HEK293 (cell line): ENCODE data around the gene TRAPPC6A.
A peak's percentile ranks its signal among the peaks of the same experiment; 100 is the strongest.

ENCODE experiments used
- CTCF ChIA-PET: fragments of 350-600 bp; formaldehyde crosslinking; extraction: SDS; loops from one replicate; lab custom pipeline; 2021; ENCODE audit warnings: antibody characterized with exemption; lab: Yijun Ruan, JAX
- POLR2A ChIA-PET: fragments of 300-600 bp; formaldehyde crosslinking; extraction: SDS; loops from one replicate; lab custom pipeline; 2020; ENCODE audit warnings: antibody characterized with exemption, inconsistent platforms; lab: Yijun Ruan, JAX
- H3K27ac ChIP-seq: fragments of 200-500 bp; sonication (Bioruptor generic); 2 replicates; pipeline ENCODE4 v1.5.1; 2014; ENCODE audit warnings: low read depth, low read length, control low read depth, inconsistent platforms; ENCODE audit errors: extremely low read depth
- H3K36me3 ChIP-seq, 2 experiments: fragments of 200-500 bp in 1 of 2; sonication (Bioruptor generic) in 1 of 2; 1 replicate in 1 of 2; 2 replicates in 1 of 2; pipeline ENCODE4 v1.5.1; 2014 to 2017; ENCODE audit warnings: inconsistent platforms in 2 of 2, low read length in 2 of 2; ENCODE audit not compliant: control insufficient read depth in 2 of 2, insufficient read depth in 1 of 2
- H3K4me1 ChIP-seq: fragments of 200-500 bp; sonication (Bioruptor generic); 2 replicates; pipeline ENCODE4 v1.5.1; 2014; ENCODE audit warnings: mild to moderate bottlenecking, low read length, inconsistent platforms; ENCODE audit not compliant: control insufficient read depth, insufficient read depth
- H3K4me3 ChIP-seq: 2 replicates; pipeline ENCODE4 v1.5.1; 2011; ENCODE audit warnings: low read depth, mild to moderate bottlenecking, control low read depth, low read length, moderate library complexity
- H3K9me3 ChIP-seq: fragments of 200-500 bp; sonication (Bioruptor generic); 2 replicates; pipeline ENCODE4 v1.5.1; 2014; ENCODE audit warnings: low read depth, low read length, inconsistent platforms; ENCODE audit not compliant: control insufficient read depth, insufficient read depth
- GLI4 ChIP-seq: fragments of 450-650 bp; formaldehyde crosslinking; IDR thresholded peaks from 2 replicates; pipeline ENCODE4 v1.5.1; 2016; ENCODE audit warnings: missing biosample characterization, missing genetic modification characterization
- KLF8 ChIP-seq: fragments of 450-650 bp; formaldehyde crosslinking; IDR thresholded peaks from 2 replicates; pipeline ENCODE4 v1.5.1; 2016; ENCODE audit warnings: missing biosample characterization, missing genetic modification characterization
- ZBTB8A ChIP-seq: fragments of 450-650 bp; formaldehyde crosslinking; IDR thresholded peaks from 2 replicates; pipeline ENCODE4 v1.5.1; 2016; ENCODE audit warnings: missing biosample characterization, missing genetic modification characterization
- ZFHX2 ChIP-seq: fragments of 450-650 bp; formaldehyde crosslinking; conservative IDR thresholded peaks from 2 replicates; pipeline ENCODE4 v1.5.1; 2016; ENCODE audit warnings: missing biosample characterization, missing genetic modification characterization
- ZFP69B ChIP-seq: fragments of 450-650 bp; formaldehyde crosslinking; IDR thresholded peaks from 2 replicates; pipeline ENCODE4 v1.5.1; 2016; ENCODE audit warnings: missing biosample characterization, missing genetic modification characterization
- ZNF133 ChIP-seq: fragments of 450-650 bp; formaldehyde crosslinking; IDR thresholded peaks from 2 replicates; pipeline ENCODE4 v1.5.1; 2016; ENCODE audit warnings: missing biosample characterization, missing genetic modification characterization
- ZNF302 ChIP-seq: fragments of 450-650 bp; formaldehyde crosslinking; IDR thresholded peaks from 2 replicates; pipeline ENCODE4 v1.5.1; 2016; ENCODE audit warnings: missing biosample characterization, missing genetic modification characterization, low read depth
- ZNF513 ChIP-seq: fragments of 450-650 bp; IDR thresholded peaks from 2 replicates; pipeline ENCODE4 v1.5.1; 2018; ENCODE audit warnings: missing biosample characterization, missing genetic modification characterization
- ZNF639 ChIP-seq: fragments of 450-650 bp; formaldehyde crosslinking; IDR thresholded peaks from 2 replicates; pipeline ENCODE4 v1.5.1; 2016; ENCODE audit warnings: missing biosample characterization, missing genetic modification characterization
- ZNF692 ChIP-seq: fragments of 450-650 bp; formaldehyde crosslinking; IDR thresholded peaks from 2 replicates; pipeline ENCODE4 v1.5.1; 2016; ENCODE audit warnings: missing biosample characterization, missing genetic modification characterization

The TRAPPC6A gene

GRCh38 chr19:45147835-45148676 is 30.0 kb downstream of the TRAPPC6A start (continued):
- TF ChIP-seq ZFHX2 (tag by site-specific recombination) = peak; percentile 74
- TF ChIP-seq, all 188 proteins: peak for 7

- ChIA-PET POLR2A (no interaction called here), CTCF (no interaction called here)
- H3K9me3 ChIP-seq = no peaks in the 10 kb centered on the region
- H3K36me3 ChIP-seq = peaks cover 0 to 26% of the 10 kb centered on the region in 2 experiments; a peak in 2 of 3 replicates
- H3K27ac ChIP-seq = no peak overlapping the region
- H3K4me1 ChIP-seq = no peaks in the 10 kb centered on the region
- no peak overlapping the region for H3K4me3 ChIP-seq
- TF ChIP-seq ZNF639 (no peak), ZBTB8A (tag by site-specific recombination) (no peak), ZNF302 (no peak)
Observed at GRCh38 chr19:45146741-45147205, 31.3 kb downstream of the TRAPPC6A start.

GRCh38 chr19:45146251-45146650 is 31.8 kb downstream of the TRAPPC6A start:
- POLR2A ChIA-PET = no interaction called here
- Histone ChIP-seq H3K27ac (no peak overlapping the region), H3K4me3 (no peak overlapping the region), H3K4me1 (no peaks in the 10 kb centered on the region), H3K9me3 (no peaks in the 10 kb centered on the region), H3K36me3 (peaks cover 0 to 31% of the 10 kb centered on the region in 2 experiments; a peak in 2 of 3 replicates)
- peak; percentile 55 for TF ChIP-seq ZNF692
- TF ChIP-seq ZNF133 (tag by site-specific recombination) = no peak
- TF ChIP-seq KLF8 (tag by site-specific recombination) = no peak
- peak; percentile 54; the same call in 1 of the 2 replicates for TF ChIP-seq ZFP69B (tag by site-specific recombination)
- CTCF ChIA-PET = no interaction called here

GRCh38 chr19:45145270-45146189 is 32.5 kb downstream of the TRAPPC6A start:
- peaks cover 0 to 39% of the 10 kb centered on the region in 2 experiments; a peak in 2 of 3 replicates for H3K36me3 ChIP-seq

More at GRCh38 chr19:45145270-45146189, 32.5 kb downstream of the TRAPPC6A start:
- H3K4me3 ChIP-seq = no peak overlapping the region
- H3K4me1 ChIP-seq = no peaks in the 10 kb centered on the region
- H3K9me3 ChIP-seq = no peaks in the 10 kb centered on the region
- H3K27ac ChIP-seq = no peak overlapping the region
- ChIA-PET POLR2A (no interaction called here), CTCF (no interaction called here)
- TF ChIP-seq GLI4 (tag by site-specific recombination) (no peak), ZNF513 (peak; percentile 54; the same call in 1 of the 2 replicates)
- TF ChIP-seq, all 188 proteins: peak for 1
